Stimulated activated naive CD8-positive, alpha-beta T cell treated with anti-CD3 and anti-CD28 coated beads, Interleukin-15, amount 100 ng/mL, for 72 hours (primary cell): ENCODE measurements around the gene OPA1.
"Not testable (repeated sequence)": the region's sequence is repeated elsewhere in the genome, so short reads cannot be mapped to it uniquely, and the experiment has no call there.

Experiments
- ATAC-seq: fragments of 150-1000 bp; cut with Tn5 transposase; 2 replicates; pipeline ENCODE4 v1.10.0; 2021; ENCODE audit warnings: mild to moderate bottlenecking, moderate library complexity
- DNase-seq, 2 donors: peaks; one replicate each; pipeline ENCODE4 v3.0.0; 2021 to 2022
- H3K27ac Mint-ChIP-seq, 2 donors: one replicate each; pipeline ENCODE4 v1.8.0; 2022; ENCODE audit warnings: mild to moderate bottlenecking in 2 of 2, mixed read lengths in 2 of 2, moderate library complexity in 2 of 2
- H3K27me3 Mint-ChIP-seq: one replicate; pipeline ENCODE4 v1.8.0; 2022; ENCODE audit warnings: mixed read lengths
- H3K4me1 Mint-ChIP-seq: one replicate; pipeline ENCODE4 v1.8.0; 2022; ENCODE audit warnings: mild to moderate bottlenecking, mixed read lengths
- H3K4me3 Mint-ChIP-seq, 2 donors: one replicate each; pipeline ENCODE4 v1.8.0; 2022; ENCODE audit warnings: mild to moderate bottlenecking in 2 of 2, mixed read lengths in 2 of 2, moderate library complexity in 1 of 2
- H3K9me3 Mint-ChIP-seq, 2 donors: one replicate each; pipeline ENCODE4 v1.8.0; 2022; ENCODE audit warnings: mixed read lengths in 2 of 2

Gene OPA1

GRCh38 chr3:193610516-193610915, 17.5 kb downstream of the OPA1 start:
- H3K27me3 Mint-ChIP-seq, DNase-seq, H3K4me3 Mint-ChIP-seq, H3K27ac Mint-ChIP-seq, ATAC-seq: not testable (repeated sequence)
- Mint-ChIP-seq H3K4me1 (peaks cover 25% of the 10 kb centered on the region), H3K9me3 (peaks cover 9 to 14% of the 10 kb centered on the region in 2 donors)

DNA sequence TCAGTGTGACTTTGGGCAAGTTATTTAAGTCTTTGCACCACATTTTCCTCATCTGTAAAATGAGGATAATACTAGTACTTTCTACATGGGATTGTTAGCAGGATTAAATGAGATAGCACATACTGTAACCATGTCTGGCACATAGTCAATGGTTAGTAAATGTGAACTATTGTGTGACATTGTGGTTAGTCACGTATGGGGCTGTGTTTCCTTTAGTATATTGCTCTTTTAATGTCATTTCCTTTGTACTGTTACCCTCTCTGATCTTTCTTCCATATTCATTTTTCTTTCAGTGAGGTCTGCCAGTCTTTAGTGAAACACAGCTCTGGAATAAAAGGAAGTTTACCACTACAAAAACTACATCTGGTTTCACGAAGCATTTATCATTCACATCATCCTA, 21.4 kb downstream of the OPA1 start:
- no peak for DNase-seq
- H3K9me3 Mint-ChIP-seq, result peaks cover 4 to 6% of the 10 kb centered on the region in 2 donors
- H3K4me3 Mint-ChIP-seq, result peak overlapping the region in 1 of 2 donors; percentile 12
- peaks cover 17% of the 10 kb centered on the region for H3K4me1 Mint-ChIP-seq
- ATAC-seq, result peak; percentile 72
- H3K27ac Mint-ChIP-seq, result peak overlapping the region; percentile 21 to 88
- H3K27me3 Mint-ChIP-seq, result no peaks in the 10 kb centered on the region

DNA sequence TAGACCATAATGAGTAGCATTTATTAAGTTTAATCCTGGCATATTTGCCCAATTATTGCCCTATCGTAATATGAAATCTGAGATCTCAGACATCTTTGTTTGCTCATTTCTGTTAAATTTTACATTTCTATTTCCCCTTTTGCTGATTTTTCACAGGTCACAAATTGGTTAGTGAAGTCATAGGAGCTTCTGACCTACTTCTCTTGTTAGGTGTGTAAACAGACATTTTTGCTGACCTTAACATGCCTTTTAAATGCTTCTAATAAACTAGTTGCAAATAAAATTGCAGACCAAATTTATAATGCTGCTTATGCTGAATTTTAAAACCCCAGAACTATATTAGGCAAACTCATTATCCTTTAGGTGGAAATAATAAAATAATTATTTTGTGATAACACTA, 24.6 kb downstream of the OPA1 start:
- Mint-ChIP-seq H3K4me1 (peaks cover 30% of the 10 kb centered on the region), H3K27me3 (no peaks in the 10 kb centered on the region), H3K9me3 (no peaks in the 10 kb centered on the region), H3K4me3 (no peak overlapping the region), H3K27ac (no peak overlapping the region)
- DNase-seq (no peak), ATAC-seq (no peak)

- H3K27me3 Mint-ChIP-seq, result no peaks in the 10 kb centered on the region
- H3K4me1 Mint-ChIP-seq, result peaks cover 13% of the 10 kb centered on the region
- no peaks in the 10 kb centered on the region for H3K9me3 Mint-ChIP-seq
- no peak for DNase-seq
- no peak overlapping the region for H3K4me3 Mint-ChIP-seq
- ATAC-seq, result peak; percentile 52
- H3K27ac Mint-ChIP-seq, result peak overlapping the region in 1 of 2 donors; percentile 61
Measured at GRCh38 chr3:193620057-193620456, 27.0 kb downstream of the OPA1 start.

DNA sequence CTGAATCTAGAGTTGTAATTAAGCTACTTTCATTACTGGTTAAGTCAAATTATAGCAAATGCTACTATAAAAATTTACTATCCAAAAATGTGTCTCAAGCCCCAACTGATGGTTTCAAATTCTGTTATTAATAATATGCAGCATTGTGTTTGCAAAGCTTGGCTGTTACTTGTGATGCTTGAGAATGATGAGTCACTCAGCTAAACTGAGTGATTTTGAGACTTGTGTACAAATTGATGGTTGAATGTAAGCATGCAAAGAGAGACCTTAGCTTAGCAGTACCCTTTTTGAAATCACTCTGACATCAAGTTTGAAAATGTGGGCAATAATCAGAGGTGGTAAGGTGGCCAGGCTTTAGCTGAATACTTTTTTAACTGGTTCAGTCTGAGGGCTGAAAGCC, 27.6 kb downstream of the OPA1 start:
- H3K27ac Mint-ChIP-seq, result no peak overlapping the region
- H3K9me3 Mint-ChIP-seq, result no peaks in the 10 kb centered on the region
- peak; percentile 88 for ATAC-seq
- no peak for DNase-seq
- H3K27me3 Mint-ChIP-seq, result no peaks in the 10 kb centered on the region
- H3K4me1 Mint-ChIP-seq, result peaks cover 13% of the 10 kb centered on the region
- no peak overlapping the region for H3K4me3 Mint-ChIP-seq

- no peak for ATAC-seq
- DNase-seq, result no peak
- no peak overlapping the region for H3K4me3 Mint-ChIP-seq
- H3K27ac Mint-ChIP-seq, result no peak overlapping the region
- no peaks in the 10 kb centered on the region for H3K9me3 Mint-ChIP-seq
- peaks cover 13% of the 10 kb centered on the region for H3K4me1 Mint-ChIP-seq
- H3K27me3 Mint-ChIP-seq, result no peaks in the 10 kb centered on the region
Measured at GRCh38 chr3:193621127-193621526, 28.1 kb downstream of the OPA1 start.

GRCh38 chr3:193630005-193630404, 37.0 kb downstream of the OPA1 start:
- Mint-ChIP-seq H3K9me3 (no peaks in the 10 kb centered on the region), H3K4me3 (no peak overlapping the region), H3K27ac (no peak overlapping the region), H3K4me1 (no peaks in the 10 kb centered on the region), H3K27me3 (no peaks in the 10 kb centered on the region)
- no peak for ATAC-seq
- no peak for DNase-seq

DNA sequence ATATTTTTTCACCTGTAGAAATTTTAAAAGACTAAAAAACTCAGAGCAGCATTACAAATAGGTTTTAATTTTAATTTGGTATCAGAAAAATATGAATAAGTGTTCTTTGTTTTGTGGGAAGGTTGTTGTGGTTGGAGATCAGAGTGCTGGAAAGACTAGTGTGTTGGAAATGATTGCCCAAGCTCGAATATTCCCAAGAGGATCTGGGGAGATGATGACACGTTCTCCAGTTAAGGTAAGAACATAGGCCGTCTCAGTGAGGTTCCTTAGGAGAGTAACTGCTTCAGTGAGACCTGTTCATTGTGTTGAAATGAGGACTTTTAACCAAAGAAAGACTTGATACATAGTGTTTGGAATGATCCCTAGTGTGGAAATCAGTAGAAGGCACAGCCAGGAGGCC, 44.8 kb downstream of the OPA1 start:
- no peaks in the 10 kb centered on the region for H3K4me1 Mint-ChIP-seq
- ATAC-seq, result no peak

GRCh38 chr3:193638833-193639232, 45.8 kb downstream of the OPA1 start:
- no peaks in the 10 kb centered on the region for H3K4me1 Mint-ChIP-seq
- H3K27ac Mint-ChIP-seq, result no peak overlapping the region
- ATAC-seq (no peak), DNase-seq (no peak)
- H3K27me3 Mint-ChIP-seq, result no peaks in the 10 kb centered on the region
- no peak overlapping the region for H3K4me3 Mint-ChIP-seq
- H3K9me3 Mint-ChIP-seq, result no peaks in the 10 kb centered on the region

More for the DNA sequence above, 44.8 kb downstream of the OPA1 start:
- DNase-seq, result no peak
- Mint-ChIP-seq H3K27me3 (no peaks in the 10 kb centered on the region), H3K27ac (no peak overlapping the region), H3K9me3 (no peaks in the 10 kb centered on the region), H3K4me3 (no peak overlapping the region)

- Mint-ChIP-seq H3K9me3 (no peaks in the 10 kb centered on the region), H3K27me3 (no peaks in the 10 kb centered on the region), H3K27ac (no peak overlapping the region), H3K4me3 (no peak overlapping the region), H3K4me1 (no peaks in the 10 kb centered on the region)
- DNase-seq (no peak), ATAC-seq (no peak)
Measured at GRCh38 chr3:193640165-193640715, 47.2 kb downstream of the OPA1 start.

DNA sequence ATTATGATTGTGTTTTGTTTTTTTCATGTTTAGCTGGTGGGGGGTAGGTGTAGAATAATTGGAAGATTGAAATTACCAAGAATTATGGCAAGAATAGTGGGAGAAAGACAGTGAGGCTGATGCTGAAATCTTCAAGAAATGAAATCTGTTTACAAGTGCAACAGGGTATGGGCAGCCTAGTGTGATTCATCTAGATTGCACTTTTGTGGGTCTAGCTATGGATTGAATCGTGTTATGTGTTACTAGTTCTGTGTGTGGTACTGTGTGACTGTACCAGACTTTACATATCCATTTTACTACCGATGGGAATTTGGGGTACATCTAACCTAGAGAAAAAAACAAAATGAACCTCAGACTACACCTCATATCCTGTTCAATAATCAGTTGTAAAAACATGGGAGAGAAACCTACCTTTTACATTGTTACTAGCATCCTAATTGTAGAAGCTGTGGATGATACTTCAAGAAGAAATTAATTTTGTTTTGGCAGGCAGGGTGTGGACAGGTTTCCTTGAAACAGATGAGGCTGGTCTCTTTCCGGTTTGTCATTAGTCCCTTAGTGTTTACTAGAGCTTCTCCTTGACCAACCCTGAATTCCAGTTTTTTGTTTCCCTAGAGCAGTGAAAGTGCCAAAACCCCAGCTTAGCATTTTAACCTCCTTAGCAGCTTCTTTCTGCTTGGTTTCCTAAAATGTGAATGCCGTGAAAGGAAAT, 47.9 kb downstream of the OPA1 start:
- ATAC-seq (no peak), DNase-seq (no peak)
- Mint-ChIP-seq H3K4me3 (no peak overlapping the region), H3K9me3 (no peaks in the 10 kb centered on the region), H3K4me1 (no peaks in the 10 kb centered on the region), H3K27ac (no peak overlapping the region), H3K27me3 (no peaks in the 10 kb centered on the region)

DNA sequence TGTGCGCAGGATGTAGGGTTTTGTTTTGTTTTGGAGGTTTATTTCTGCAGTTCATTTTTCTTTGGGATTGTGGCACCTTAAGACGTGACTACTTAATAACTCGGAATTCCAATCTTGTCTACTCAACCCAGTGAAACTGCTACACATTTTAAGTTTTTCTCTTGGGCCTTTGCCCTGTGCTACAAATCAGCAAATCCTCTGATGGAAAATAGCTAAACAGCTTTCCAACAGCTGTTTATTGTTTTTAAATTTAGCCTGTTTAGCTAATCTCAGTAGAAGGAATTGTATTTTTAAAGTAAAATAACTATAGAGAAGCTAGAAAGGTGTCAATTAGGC, 48.4 kb downstream of the OPA1 start:
- Mint-ChIP-seq H3K4me1 (no peaks in the 10 kb centered on the region), H3K4me3 (no peak overlapping the region), H3K9me3 (no peaks in the 10 kb centered on the region), H3K27me3 (no peaks in the 10 kb centered on the region), H3K27ac (no peak overlapping the region)
- ATAC-seq (no peak), DNase-seq (no peak)

DNA sequence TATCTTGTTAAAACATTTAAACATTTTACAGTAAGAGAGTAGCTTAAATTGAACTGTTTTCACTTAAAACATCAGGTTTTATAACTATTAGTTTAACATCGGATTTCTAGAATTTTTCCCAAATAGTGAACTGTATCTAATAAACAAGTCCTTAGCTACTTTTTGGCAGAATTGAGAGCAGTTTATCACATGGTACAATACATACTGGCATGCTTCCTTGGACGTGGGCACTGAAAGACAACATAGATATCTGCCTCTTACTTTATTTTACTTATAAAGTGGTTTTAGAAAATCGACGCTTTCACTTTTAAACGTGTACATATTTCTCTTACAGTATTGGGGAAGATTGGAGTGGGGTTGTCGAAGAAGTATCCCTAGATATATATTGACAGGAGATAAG, 52.8 kb downstream of the OPA1 start:
- no peak for ATAC-seq
- Mint-ChIP-seq H3K4me3 (no peak overlapping the region), H3K4me1 (no peaks in the 10 kb centered on the region), H3K27me3 (no peaks in the 10 kb centered on the region), H3K9me3 (no peaks in the 10 kb centered on the region), H3K27ac (no peak overlapping the region)
- no peak for DNase-seq

DNA sequence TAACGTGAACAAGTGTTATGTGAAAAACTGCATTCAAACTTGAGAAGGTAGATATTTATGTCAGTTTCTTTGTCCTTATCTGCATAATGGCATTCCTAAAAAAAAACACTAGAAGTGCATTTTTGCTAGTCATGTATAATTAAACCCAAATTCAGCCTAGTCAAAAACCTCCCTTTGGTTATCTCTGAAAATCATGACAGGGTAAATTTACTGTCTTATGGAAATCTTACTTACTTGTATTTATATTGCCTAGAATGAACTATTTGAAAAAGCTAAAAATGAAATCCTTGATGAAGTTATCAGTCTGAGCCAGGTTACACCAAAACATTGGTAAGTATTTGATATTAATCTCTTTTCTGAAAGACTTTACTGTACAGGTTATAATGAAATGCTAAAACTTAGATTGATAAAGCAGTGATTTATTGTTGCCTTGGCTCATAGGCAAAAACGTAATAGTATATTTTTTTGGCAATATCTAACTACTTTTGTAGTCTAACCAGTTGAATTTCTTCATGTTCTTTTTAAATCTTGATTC, 55.6 kb downstream of the OPA1 start:
- DNase-seq (no peak), ATAC-seq (no peak)
- Mint-ChIP-seq H3K4me1 (no peaks in the 10 kb centered on the region), H3K27ac (no peak overlapping the region), H3K9me3 (no peaks in the 10 kb centered on the region), H3K4me3 (no peak overlapping the region), H3K27me3 (no peaks in the 10 kb centered on the region)

DNA sequence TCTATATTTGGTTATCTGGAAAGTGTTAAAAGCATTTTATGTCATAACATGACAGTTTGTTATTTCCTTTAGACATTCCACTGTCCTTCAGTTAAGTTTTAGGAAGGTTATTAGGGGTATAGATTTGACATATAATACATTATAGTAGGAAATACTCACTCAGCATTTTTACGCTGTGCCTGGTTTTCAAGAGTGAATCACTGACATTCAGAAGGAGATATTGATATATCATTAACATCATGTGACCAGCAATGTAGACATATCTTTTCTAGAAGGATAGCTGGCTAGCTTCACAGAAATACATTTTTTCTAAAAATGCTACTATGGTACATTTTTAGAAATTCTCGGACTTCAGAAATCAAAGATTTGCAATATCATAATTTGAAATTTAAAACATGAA, 57.6 kb downstream of the OPA1 start:
- no peak overlapping the region for H3K4me3 Mint-ChIP-seq
- H3K27me3 Mint-ChIP-seq, result no peaks in the 10 kb centered on the region
- no peak for ATAC-seq
- no peak overlapping the region for H3K27ac Mint-ChIP-seq
- no peak for DNase-seq
- no peaks in the 10 kb centered on the region for H3K4me1 Mint-ChIP-seq
- H3K9me3 Mint-ChIP-seq, result no peaks in the 10 kb centered on the region

DNA sequence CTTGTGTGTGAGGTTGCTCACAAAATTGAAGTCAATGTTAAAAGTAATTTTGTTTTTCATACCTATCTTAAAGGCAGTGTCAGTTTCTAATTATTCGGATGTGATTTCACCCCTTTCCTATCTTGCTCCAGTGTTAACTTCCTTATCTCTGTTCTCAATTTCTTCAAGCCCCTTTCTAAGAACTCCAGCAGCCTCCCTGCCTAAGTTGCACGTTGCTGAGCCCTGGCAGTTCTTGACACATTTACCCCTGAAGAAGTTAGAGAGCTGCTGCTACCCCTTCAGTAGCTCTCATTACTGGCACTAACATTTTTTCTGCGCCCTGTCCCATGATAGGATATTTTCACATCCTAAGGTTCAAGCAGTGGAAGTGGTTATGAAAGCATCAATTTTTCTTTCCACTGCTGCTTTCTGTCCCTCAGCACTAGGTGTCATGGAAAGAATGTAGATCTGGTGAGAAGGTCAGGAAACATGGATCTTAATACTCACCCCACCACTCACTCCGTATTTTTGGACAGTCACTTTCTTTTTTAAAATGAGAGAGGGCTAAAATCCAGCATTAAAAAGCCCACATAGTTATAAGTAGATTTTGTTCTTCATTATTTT, 62.9 kb downstream of the OPA1 start:
- Mint-ChIP-seq H3K27me3 (no peaks in the 10 kb centered on the region), H3K9me3 (no peaks in the 10 kb centered on the region), H3K4me3 (no peak overlapping the region), H3K4me1 (no peaks in the 10 kb centered on the region), H3K27ac (no peak overlapping the region)
- DNase-seq (no peak), ATAC-seq (no peak)
